HG02884 (cell line): ENCODE measurements around the gene TTC33.

Experiments used
- ATAC-seq: cut with Tn5 transposase; IDR thresholded peaks from one replicate; pipeline ENCODE4 v1.9.1; 2021; ENCODE audit warnings: mild to moderate bottlenecking, moderate library complexity; ENCODE audit not compliant: unreplicated experiment

The TTC33 gene

GRCh38 chr5:40780858-40781257, 25.1 kb upstream of the TTC33 start:
- ATAC-seq = no peak

- no peak for ATAC-seq
These were observed 24.4 kb upstream of the TTC33 start for GRCh38 chr5:40780199-40780598.

- no peak for ATAC-seq
These were observed 23.8 kb upstream of the TTC33 start for GRCh38 chr5:40779561-40779960.

- no peak for ATAC-seq
These were observed 22.4 kb upstream of the TTC33 start for GRCh38 chr5:40778133-40778532.

- ATAC-seq = no peak
These were observed 20.9 kb upstream of the TTC33 start for GRCh38 chr5:40776658-40776977.

- no peak for ATAC-seq
These were observed 20.3 kb upstream of the TTC33 start for GRCh38 chr5:40775846-40776657.

- ATAC-seq = no peak
These were observed 19.5 kb upstream of the TTC33 start for GRCh38 chr5:40775085-40775845.

- no peak for ATAC-seq
These were observed 18.9 kb upstream of the TTC33 start for GRCh38 chr5:40774623-40775022.

GRCh38 chr5:40770764-40771163, 15.0 kb upstream of the TTC33 start:
- no peak for ATAC-seq

GRCh38 chr5:40762705-40763104, 6.9 kb upstream of the TTC33 start:
- ATAC-seq = no peak

GRCh38 chr5:40757400-40757799, 1.6 kb upstream of the TTC33 start:
- ATAC-seq = no peak

- peak; percentile 80 for ATAC-seq
These were observed 711 bp downstream of the TTC33 start for GRCh38 chr5:40755093-40755406.

- ATAC-seq = peak; percentile 25
These were observed 1.2 kb downstream of the TTC33 start for GRCh38 chr5:40754381-40755092.

GRCh38 chr5:40746703-40747102, 9.1 kb downstream of the TTC33 start:
- ATAC-seq = no peak

- no peak for ATAC-seq
These were observed 12.0 kb downstream of the TTC33 start for GRCh38 chr5:40743771-40744170.

GRCh38 chr5:40738502-40738901, 17.3 kb downstream of the TTC33 start:
- no peak for ATAC-seq

- ATAC-seq = peak; percentile 70
These were observed 19.5 kb downstream of the TTC33 start for GRCh38 chr5:40736103-40736875.

- ATAC-seq = no peak
These were observed 20.2 kb downstream of the TTC33 start for GRCh38 chr5:40735609-40736008.

GRCh38 chr5:40734986-40735385, 20.8 kb downstream of the TTC33 start:
- ATAC-seq = no peak

GRCh38 chr5:40733879-40734563, 21.7 kb downstream of the TTC33 start:
- ATAC-seq = no peak

GRCh38 chr5:40733434-40733833, 22.3 kb downstream of the TTC33 start:
- no peak for ATAC-seq
